T-helper 22 cell (primary cell): ENCODE data around the gene HEPN1.
A peak's percentile ranks its signal among the peaks of the same experiment; 100 is the strongest.
"Not testable (repeated sequence)": the region's sequence is repeated elsewhere in the genome, so short reads cannot be mapped to it uniquely, and the experiment has no call there.

Experiments used
- DNase-seq: peaks from one replicate; pipeline ENCODE4 v3.0.0-alpha.2; 2020; ENCODE audit warnings: low read depth

Gene HEPN1

GRCh38 chr11:124942466-124943253, 23.6 kb downstream of the HEPN1 start:
- DNase-seq = no peak

DNA sequence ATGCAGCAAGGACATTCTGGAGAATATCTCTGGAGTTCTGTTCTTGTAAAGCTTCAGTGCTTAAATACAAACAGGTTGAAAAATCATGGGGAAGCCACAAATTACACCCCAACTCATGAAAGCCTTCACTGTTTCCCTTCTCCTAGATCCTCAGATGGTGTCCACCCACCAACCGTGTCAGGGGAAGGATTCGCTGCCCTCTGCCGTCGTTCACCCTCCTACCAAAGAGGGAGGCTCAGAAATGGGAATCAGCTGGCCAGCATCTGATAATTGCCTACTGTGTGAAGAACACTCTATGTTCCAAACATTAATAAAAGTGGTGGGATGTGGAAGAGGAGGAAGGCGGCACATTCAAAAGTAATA, 24.2 kb downstream of the HEPN1 start:
- no peak for DNase-seq

DNA sequence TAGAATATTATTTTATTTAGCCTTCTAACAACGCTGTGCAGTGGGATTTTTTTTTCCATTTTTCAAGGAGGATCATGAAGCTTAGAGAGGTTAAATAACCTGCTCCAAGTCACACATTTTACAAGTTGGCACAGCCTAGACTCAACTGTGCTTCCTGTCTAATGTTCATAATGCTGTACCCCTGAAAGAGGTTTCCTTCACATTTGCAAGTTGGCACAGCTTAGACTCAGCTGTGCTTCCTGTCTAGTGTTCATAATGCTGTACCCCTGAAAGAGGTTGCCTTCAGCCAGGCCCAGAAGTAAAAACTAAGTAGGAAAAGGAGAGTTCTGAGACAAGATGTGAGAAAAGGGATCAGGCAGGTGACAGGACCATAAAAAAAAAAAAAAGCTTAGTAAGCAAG, 24.7 kb downstream of the HEPN1 start:
- no peak for DNase-seq

DNA sequence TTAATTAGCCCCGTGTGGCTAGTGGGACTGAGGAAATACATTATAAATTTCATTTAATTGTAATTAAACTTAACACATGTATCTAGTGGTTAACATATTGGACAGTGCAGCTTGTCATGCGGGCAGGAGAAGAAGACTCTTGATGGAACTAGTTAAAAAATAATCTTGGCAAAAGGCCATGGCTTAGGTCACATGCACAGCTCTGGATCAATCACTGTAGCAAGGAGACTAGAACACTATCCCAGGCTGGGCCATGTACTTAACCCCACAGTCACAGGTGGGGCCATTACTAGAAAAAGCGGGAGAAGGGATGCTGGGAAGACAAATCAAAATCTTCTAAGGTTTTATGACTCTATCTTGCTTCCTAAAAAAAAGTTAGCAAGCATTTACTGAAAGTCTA, 25.5 kb downstream of the HEPN1 start:
- DNase-seq = no peak

DNA sequence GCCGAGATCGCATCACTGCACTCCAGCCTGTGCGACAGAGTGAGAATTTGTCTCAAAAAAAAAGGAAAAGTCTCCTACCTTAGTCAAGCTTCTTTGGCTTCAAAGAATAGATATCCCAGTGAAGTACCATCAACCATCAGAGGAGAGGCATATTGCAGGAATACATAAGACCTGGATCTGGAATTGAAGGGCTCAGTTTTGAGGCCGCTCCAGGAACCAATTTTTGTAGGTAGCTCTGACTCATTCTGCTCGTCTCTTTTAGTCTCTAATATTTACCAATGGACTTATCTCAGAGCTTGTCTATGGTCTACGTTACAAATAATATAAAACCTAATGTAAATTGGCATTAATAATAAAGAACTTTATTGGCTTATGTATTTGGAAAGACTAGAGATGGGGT, 26.8 kb downstream of the HEPN1 start:
- DNase-seq = no peak

GRCh38 chr11:124946735-124947141, 27.7 kb downstream of the HEPN1 start:
- no peak for DNase-seq

GRCh38 chr11:124950601-124951330, 31.7 kb downstream of the HEPN1 start:
- DNase-seq = no peak

DNA sequence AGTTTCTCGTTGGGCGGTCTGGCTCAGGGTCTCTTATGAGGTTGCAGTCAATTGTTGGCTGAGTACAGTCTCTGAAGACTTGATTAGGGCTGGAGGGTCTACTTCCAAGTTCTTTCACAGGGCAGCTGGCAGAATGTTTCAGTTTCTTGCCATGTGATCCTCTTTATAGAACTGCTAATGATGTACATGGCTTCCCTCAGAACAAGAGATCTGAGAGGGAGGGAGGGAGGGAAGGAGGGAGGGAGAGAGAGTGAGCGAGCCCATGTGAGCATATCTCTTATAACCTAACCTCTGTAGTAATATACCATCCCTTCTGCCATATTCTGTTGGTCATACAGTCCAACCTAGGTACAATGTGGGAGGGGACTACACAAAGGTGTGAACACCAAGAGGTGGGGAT, 32.3 kb downstream of the HEPN1 start:
- DNase-seq = no peak

DNA sequence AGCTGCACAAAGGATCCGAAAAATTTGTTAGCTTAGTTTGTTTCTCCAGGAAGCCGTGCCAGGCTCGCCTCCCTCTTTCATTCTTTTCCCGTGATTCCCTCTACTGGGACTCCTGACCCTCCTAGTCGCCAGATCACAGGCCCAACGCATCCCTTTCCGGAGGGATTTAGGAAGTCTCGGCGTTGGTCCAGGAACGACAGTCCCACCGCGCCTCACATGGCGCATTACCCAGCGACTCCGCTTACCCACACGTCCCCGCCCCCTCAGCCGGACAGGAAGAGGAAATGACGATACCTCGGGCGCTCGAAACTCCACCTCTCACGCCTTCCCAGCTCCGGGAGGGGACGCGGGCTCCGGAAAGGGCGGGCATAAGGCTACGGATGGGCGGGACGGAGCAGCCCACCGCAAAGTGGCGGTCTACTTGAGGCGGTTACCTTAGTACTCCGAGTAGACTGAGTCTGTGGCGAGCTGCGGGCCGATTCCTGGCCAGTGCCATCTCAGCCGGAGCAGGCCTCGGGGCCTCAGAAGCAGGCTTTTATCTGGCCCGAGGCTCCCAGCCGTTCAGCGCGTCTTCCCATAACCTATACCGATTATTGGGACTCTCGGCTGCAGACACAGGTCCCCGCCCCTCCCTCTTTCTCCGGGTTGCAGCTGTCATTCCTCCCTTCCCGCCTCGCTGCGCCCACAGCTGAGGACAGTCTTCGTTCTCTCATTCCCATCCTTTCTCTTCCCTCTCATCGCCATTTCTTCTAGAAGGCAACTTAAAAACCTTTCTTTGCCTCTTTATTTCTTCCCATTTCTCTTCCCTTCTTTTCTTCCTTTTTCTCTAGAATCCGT, 34.9 kb downstream of the HEPN1 start, which contains the start of gene CCDC15:
TSS of gene CCDC15 (plus strand) at position 450 of the 837 bp plus-strand sequence. CDS start 531 bp downstream, outside the sequence.
- DNase-seq = peak; percentile 90

DNA sequence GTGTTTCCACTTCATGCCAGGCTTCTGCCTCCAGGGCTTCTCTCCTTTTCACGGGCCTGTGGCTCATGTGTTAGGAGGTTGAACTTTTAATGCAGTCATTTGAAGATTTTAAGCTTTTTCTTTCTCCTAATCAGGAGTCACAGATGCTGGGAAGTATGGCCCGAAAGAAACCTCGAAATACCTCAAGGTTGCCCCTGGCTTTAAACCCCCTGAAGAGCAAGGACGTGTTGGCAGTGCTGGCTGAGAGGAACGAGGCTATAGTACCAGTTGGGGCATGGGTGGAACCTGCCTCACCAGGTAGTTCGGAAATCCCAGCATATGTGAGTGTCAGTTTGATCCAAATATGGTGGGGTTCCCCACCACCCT, 35.5 kb downstream of the HEPN1 start:
- DNase-seq = no peak

- DNase-seq = no peak
Observed at GRCh38 chr11:124955035-124955434, 36.0 kb downstream of the HEPN1 start.

DNA sequence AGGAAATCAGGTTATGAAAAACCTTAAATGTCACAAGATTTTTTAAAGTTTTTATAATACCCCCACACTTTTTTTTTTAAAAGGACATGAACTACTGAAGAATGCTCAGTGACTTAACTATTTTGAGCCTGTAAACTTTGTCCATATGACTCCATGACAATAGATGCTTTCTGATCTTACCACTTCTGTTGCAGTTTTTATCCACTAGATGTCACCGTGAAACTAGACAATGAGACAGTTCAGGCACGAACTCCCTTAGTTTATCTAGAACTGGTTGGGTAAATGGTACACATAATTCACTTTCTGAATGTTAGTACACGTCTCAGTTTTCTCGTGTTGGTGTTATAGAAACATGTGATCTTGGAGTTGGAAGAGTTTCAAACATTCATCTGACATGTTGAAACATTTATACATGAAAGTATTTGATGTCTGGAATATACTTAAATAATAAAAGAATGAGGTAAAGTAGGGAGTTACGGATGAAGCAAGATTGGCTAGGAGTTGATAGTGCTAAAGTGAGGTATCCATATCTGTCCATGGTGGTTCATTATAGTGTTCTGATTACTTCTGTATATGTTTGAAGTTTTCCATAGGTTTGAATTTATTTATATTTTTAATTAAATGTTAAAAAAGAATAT, 43.0 kb downstream of the HEPN1 start:
- DNase-seq = no peak

DNA sequence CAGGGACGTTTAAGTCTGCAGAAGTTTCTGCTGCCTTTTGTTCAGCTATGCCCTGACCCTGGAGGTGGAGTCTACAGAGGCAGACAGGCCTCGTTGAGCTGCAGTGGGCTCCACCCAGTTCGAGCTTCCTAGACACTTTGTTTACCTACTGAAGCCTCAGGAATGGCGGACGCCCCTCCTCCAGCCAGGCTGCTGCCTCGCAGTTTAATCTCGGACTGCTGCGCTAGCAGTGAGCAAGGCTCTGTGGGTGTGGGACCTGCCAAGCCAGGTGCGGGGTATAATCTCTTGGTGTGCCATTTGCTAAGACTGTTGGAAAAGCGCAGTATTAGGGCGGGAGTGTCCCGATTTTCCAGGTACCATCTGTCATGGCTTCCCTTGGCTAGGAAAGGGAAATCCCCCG, 49.1 kb downstream of the HEPN1 start:
- not testable (repeated sequence) for DNase-seq
